Neural cell (in vitro differentiated cells): ENCODE results near the gene NHERF2. TPM values are rescaled to one million over a fixed set of nuclear protein-coding genes. Genes with fewer than 3 reads are reported as not detected.

Experiments used
- H2AFZ ChIP-seq: fragments of 200-600, 300-800 bp; sonication (generic), shearing (Covaris generic); 2 replicates; pipeline ENCODE4 v1.6.0; 2014; ENCODE audit warnings: low read depth, mild to moderate bottlenecking, antibody characterized with exemption, low read length, moderate library complexity
- H3F3A ChIP-seq: fragments of 200-600 bp; shearing (Covaris generic); 2 replicates; pipeline ENCODE4 v1.6.1; 2016; ENCODE audit warnings: mild to moderate bottlenecking, moderate library complexity, mixed read lengths, antibody characterized with exemption, low read length; ENCODE audit not compliant: insufficient read depth, poor library complexity, severe bottlenecking
- H3K27ac ChIP-seq: fragments of 200-600, 300-800 bp; sonication (generic), shearing (Covaris generic); 2 replicates; pipeline ENCODE4 v1.5.1; 2014; ENCODE audit warnings: mild to moderate bottlenecking, low read length, moderate library complexity
- H3K27me3 ChIP-seq: fragments of 300-800, 200-600 bp; sonication (generic), shearing (Covaris generic); 2 replicates; pipeline ENCODE4 v1.6.0; 2014; ENCODE audit warnings: mild to moderate bottlenecking, low read depth, low read length, moderate library complexity; ENCODE audit not compliant: insufficient read depth
- H3K36me3 ChIP-seq: fragments of 300-800, 200-600 bp; sonication (generic), shearing (Covaris generic); 2 replicates; pipeline ENCODE4 v1.5.1; 2014; ENCODE audit warnings: mild to moderate bottlenecking, antibody characterized with exemption, low read length, moderate library complexity; ENCODE audit not compliant: insufficient read depth
- H3K4me2 ChIP-seq: fragments of 300-800, 200-600 bp; sonication (generic), shearing (Covaris generic); 2 replicates; pipeline ENCODE4 v1.6.0; 2014; ENCODE audit warnings: mild to moderate bottlenecking, low read length
- H3K4me3 ChIP-seq: fragments of 300-800, 200-600 bp; sonication (generic), shearing (Covaris generic); 2 replicates; pipeline ENCODE4 v1.5.1; 2014; ENCODE audit warnings: mild to moderate bottlenecking, low read length, moderate library complexity
- H3K79me2 ChIP-seq: fragments of 200-600 bp; shearing (Covaris generic); replicated peaks from 2 replicates; pipeline ENCODE4 v1.6.0; 2014; ENCODE audit warnings: mild to moderate bottlenecking, low read length, moderate library complexity; ENCODE audit not compliant: insufficient read depth
- H3K9ac ChIP-seq: fragments of 300-800, 200-600 bp; sonication (generic), shearing (Covaris generic); 2 replicates; pipeline ENCODE4 v1.6.1; 2016; ENCODE audit warnings: mild to moderate bottlenecking, low read length, mixed read lengths
- H3K9me2 ChIP-seq: fragments of 200-600 bp; shearing (Covaris generic); 2 replicates; pipeline ENCODE4 v1.6.1; 2016; ENCODE audit warnings: mild to moderate bottlenecking, low read length, mixed read lengths; ENCODE audit not compliant: insufficient read depth
- H3K9me3 ChIP-seq: fragments of 200-600, 300-800 bp; sonication (generic), shearing (Covaris generic); 2 replicates; pipeline ENCODE4 v1.6.1; 2016; ENCODE audit warnings: mild to moderate bottlenecking, mixed run types, low read length, moderate library complexity, mixed read lengths
- H4K20me1 ChIP-seq: fragments of 200-600 bp; shearing (Covaris generic); 2 replicates; pipeline ENCODE4 v1.6.1; 2016; ENCODE audit warnings: mild to moderate bottlenecking, mixed run types; ENCODE audit not compliant: insufficient read depth
- EP300 ChIP-seq: fragments of 450-650 bp; conservative IDR thresholded peaks from 2 replicates; pipeline ENCODE4 v1.6.1; 2014; ENCODE audit warnings: antibody characterized with exemption, mild to moderate bottlenecking, moderate library complexity; ENCODE audit not compliant: poor library complexity, severe bottlenecking
- EZH2 ChIP-seq: fragments of 200-600, 300-800 bp; shearing (Covaris generic), sonication (generic); IDR thresholded peaks from 2 replicates; pipeline ENCODE4 v1.6.1; 2014; ENCODE audit warnings: antibody characterized with exemption, low read length, borderline replicate concordance, mild to moderate bottlenecking; ENCODE audit not compliant: insufficient read depth, poor library complexity, severe bottlenecking
- MXI1 ChIP-seq: fragments of 450-650 bp; conservative IDR thresholded peaks from 2 replicates; pipeline ENCODE4 v1.6.1; 2014; ENCODE audit warnings: antibody characterized with exemption, mild to moderate bottlenecking; ENCODE audit not compliant: poor library complexity, severe bottlenecking
- POLR2AphosphoS5 ChIP-seq: IDR thresholded peaks from 2 replicates; pipeline ENCODE4 v1.6.1; 2012
- RAD21 ChIP-seq: fragments of 450-650 bp; conservative IDR thresholded peaks from 2 replicates; pipeline ENCODE4 v1.6.1; 2014; ENCODE audit warnings: antibody characterized with exemption, mild to moderate bottlenecking, moderate library complexity
- REST ChIP-seq: IDR thresholded peaks from 2 replicates; pipeline ENCODE4 v1.6.1; 2012; ENCODE audit warnings: borderline replicate concordance
- SMC3 ChIP-seq: fragments of 450-650 bp; conservative IDR thresholded peaks from 2 replicates; pipeline ENCODE4 v1.6.1; 2014; ENCODE audit warnings: antibody characterized with exemption, mild to moderate bottlenecking, moderate library complexity; ENCODE audit not compliant: poor library complexity
- TAF1 ChIP-seq: IDR thresholded peaks from 2 replicates; pipeline ENCODE4 v1.6.1; 2012; ENCODE audit warnings: low read depth
- polyA plus RNA-seq: library from polyadenylated mRNA; depleted of rRNA; stranded (reverse); fragments of >200 nt; gene quantifications from 2 replicates; pipeline ENCODE4 v1.2.3, GENCODE V29; 2014
- TF ChIP-seq, protein P1 (sequence below): fragments of 450-650 bp; IDR thresholded peaks from 2 replicates; pipeline ENCODE4 v1.5.1; 2014; ENCODE audit warnings: antibody characterized with exemption, mild to moderate bottlenecking, moderate library complexity; ENCODE audit not compliant: poor library complexity, severe bottlenecking

NHERF2 gene
- polyA plus RNA-seq, 1 donor from 2014 or later: 3.4 TPM

- H3K4me2 ChIP-seq: no peak overlapping the region
- no peak overlapping the region for H2AFZ ChIP-seq
- no peaks in the 10 kb centered on the region for H3K36me3 ChIP-seq
- no peaks in the 10 kb centered on the region for H3K9me3 ChIP-seq
- no peaks in the 10 kb centered on the region for H3K9me2 ChIP-seq
- no peaks in the 10 kb centered on the region for H3K27me3 ChIP-seq
- no peaks in the 10 kb centered on the region for H4K20me1 ChIP-seq
- no peak overlapping the region for H3K9ac ChIP-seq
- H3K27ac ChIP-seq: no peak overlapping the region
- TF ChIP-seq REST (no peak), SMC3 (no peak), EP300 (no peak), TAF1 (no peak), MXI1 (no peak), EZH2 (no peak)
- H3F3A ChIP-seq: no peaks in the 10 kb centered on the region
- H3K4me3 ChIP-seq: no peak overlapping the region
- no peaks in the 10 kb centered on the region for H3K79me2 ChIP-seq
Observed at GRCh38 chr16:2037647-2038381, 11.1 kb downstream of the NHERF2 start.

- Histone ChIP-seq H3F3A (no peaks in the 10 kb centered on the region), H2AFZ (no peak overlapping the region), H3K27ac (no peak overlapping the region), H3K4me2 (no peak overlapping the region), H3K9ac (no peak overlapping the region), H3K9me2 (no peaks in the 10 kb centered on the region), H3K27me3 (no peaks in the 10 kb centered on the region), H3K4me3 (no peak overlapping the region), H3K36me3 (no peaks in the 10 kb centered on the region), H3K9me3 (no peaks in the 10 kb centered on the region), H4K20me1 (no peaks in the 10 kb centered on the region), H3K79me2 (no peaks in the 10 kb centered on the region)
- no peak for TF ChIP-seq MXI1
- no peak for TF ChIP-seq RAD21
- TF ChIP-seq EZH2: no peak
- no peak for TF ChIP-seq EP300
- TF ChIP-seq REST: no peak
- TF ChIP-seq SMC3: no peak
- TF ChIP-seq, protein P1, sequence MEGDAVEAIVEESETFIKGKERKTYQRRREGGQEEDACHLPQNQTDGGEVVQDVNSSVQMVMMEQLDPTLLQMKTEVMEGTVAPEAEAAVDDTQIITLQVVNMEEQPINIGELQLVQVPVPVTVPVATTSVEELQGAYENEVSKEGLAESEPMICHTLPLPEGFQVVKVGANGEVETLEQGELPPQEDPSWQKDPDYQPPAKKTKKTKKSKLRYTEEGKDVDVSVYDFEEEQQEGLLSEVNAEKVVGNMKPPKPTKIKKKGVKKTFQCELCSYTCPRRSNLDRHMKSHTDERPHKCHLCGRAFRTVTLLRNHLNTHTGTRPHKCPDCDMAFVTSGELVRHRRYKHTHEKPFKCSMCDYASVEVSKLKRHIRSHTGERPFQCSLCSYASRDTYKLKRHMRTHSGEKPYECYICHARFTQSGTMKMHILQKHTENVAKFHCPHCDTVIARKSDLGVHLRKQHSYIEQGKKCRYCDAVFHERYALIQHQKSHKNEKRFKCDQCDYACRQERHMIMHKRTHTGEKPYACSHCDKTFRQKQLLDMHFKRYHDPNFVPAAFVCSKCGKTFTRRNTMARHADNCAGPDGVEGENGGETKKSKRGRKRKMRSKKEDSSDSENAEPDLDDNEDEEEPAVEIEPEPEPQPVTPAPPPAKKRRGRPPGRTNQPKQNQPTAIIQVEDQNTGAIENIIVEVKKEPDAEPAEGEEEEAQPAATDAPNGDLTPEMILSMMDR: no peak
- no peak for TF ChIP-seq TAF1
- no peak for TF ChIP-seq POLR2AphosphoS5
Observed at GRCh38 chr16:2038382-2039231, 11.9 kb downstream of the NHERF2 start.
